Tibial nerve (tissue), 4 donors: ENCODE measurements around the gene CTBP1. TPM values are rescaled to one million over a fixed set of nuclear protein-coding genes. Genes with fewer than 3 reads are reported as not detected.

Experiments
- DNase-seq, 2 donors: peaks; one replicate each; pipeline ENCODE4 v3.0.0-alpha.2; 2019; ENCODE audit warnings: low spot score in 2 of 2
- H3K27ac ChIP-seq, 4 donors: fragments of 200-600 bp; sonication (generic) in 3 of 4; one replicate each; pipeline ENCODE4 v1.5.1; 2017 to 2019; ENCODE audit warnings: mild to moderate bottlenecking in 1 of 4
- H3K27me3 ChIP-seq, 2 donors: fragments of 200-600 bp; sonication (generic) in 1 of 2; one replicate each; pipeline versions ENCODE4 v1.5.1 to v1.6.0; 2017 to 2019
- H3K36me3 ChIP-seq, 3 donors: fragments of 200-600 bp; sonication (generic); one replicate each; pipeline ENCODE4 v1.5.1; 2018 to 2019
- H3K4me1 ChIP-seq, 4 donors: fragments of 200-600 bp; sonication (generic) in 3 of 4; one replicate each; pipeline ENCODE4 v1.5.1; 2017 to 2019
- H3K4me3 ChIP-seq, 4 donors: fragments of 200-600 bp; sonication (generic) in 3 of 4; one replicate each; pipeline ENCODE4 v1.5.1; 2017 to 2019; ENCODE audit warnings: mild to moderate bottlenecking in 1 of 4, moderate library complexity in 1 of 4
- H3K9me3 ChIP-seq, 4 donors: fragments of 200-600 bp; sonication (generic) in 3 of 4; one replicate each; pipeline ENCODE4 v1.5.1; 2017 to 2019
- EP300 ChIP-seq, 2 donors: sonication (generic); formaldehyde crosslinking; IDR thresholded peaks; one replicate each; pipeline ENCODE4 v1.6.1; 2017; ENCODE audit warnings: antibody characterized with exemption in 2 of 2, mild to moderate bottlenecking in 1 of 2
- POLR2A ChIP-seq, 2 donors: fragments of 450-650 bp; IDR thresholded peaks; one replicate each; pipeline ENCODE4 v1.6.1; 2017; ENCODE audit warnings: antibody characterized with exemption in 2 of 2, mild to moderate bottlenecking in 2 of 2, moderate library complexity in 2 of 2
- WGBS, 2 donors: methylation state at CpG; one replicate each; pipeline ENCODE4 v1.1.5; 2018; 5-methylcytosine and 5-hydroxymethylcytosine counted together
- total RNA-seq, 4 donors: library from RNA; depleted of rRNA; stranded (reverse); fragments of >200 nt; gene quantifications; one replicate each; pipeline ENCODE4 v1.1.0, GENCODE V29; 2016
- TF ChIP-seq, protein P1 (sequence below), 5 experiments: fragments of 200-600 bp in 3 of 5; fragments of 450-650 bp in 2 of 5; sonication (generic) in 3 of 5; IDR thresholded peaks; one replicate each; pipeline ENCODE4 v1.5.1; 2016 to 2019; ENCODE audit warnings: antibody characterized with exemption in 5 of 5, mild to moderate bottlenecking in 3 of 5, moderate library complexity in 2 of 5

Gene CTBP1
- total RNA-seq, 4 donors from 2014 or later = 134 to 255 (median 193) TPM

DNA sequence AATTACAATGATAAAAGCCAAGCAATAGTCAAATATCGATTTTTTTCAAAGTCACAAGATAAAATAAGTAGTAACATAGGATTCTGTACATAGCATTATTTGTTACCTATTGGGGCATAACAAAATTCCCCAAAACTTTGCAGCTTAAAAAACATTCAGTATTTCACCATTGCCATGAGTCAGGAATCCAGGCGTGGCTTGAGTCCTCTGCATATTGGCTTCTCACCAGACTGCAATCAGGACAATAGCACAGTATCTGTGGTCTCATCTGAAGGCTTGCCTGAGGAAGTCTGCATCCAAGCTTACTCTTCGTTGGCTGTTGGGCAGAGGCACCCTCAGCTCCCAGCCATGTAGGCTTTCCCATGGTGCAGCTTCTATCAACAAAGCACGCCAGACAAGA lies 6.2 kb upstream of the CTBP1 start:
- H3K27ac ChIP-seq = no peak overlapping the region
- H3K9me3 ChIP-seq = peaks cover 0 to 11% (median 0%) of the 10 kb centered on the region in 4 donors
- no peaks in the 10 kb centered on the region for H3K27me3 ChIP-seq
- H3K4me3 ChIP-seq = no peak overlapping the region
- TF ChIP-seq, protein P1, sequence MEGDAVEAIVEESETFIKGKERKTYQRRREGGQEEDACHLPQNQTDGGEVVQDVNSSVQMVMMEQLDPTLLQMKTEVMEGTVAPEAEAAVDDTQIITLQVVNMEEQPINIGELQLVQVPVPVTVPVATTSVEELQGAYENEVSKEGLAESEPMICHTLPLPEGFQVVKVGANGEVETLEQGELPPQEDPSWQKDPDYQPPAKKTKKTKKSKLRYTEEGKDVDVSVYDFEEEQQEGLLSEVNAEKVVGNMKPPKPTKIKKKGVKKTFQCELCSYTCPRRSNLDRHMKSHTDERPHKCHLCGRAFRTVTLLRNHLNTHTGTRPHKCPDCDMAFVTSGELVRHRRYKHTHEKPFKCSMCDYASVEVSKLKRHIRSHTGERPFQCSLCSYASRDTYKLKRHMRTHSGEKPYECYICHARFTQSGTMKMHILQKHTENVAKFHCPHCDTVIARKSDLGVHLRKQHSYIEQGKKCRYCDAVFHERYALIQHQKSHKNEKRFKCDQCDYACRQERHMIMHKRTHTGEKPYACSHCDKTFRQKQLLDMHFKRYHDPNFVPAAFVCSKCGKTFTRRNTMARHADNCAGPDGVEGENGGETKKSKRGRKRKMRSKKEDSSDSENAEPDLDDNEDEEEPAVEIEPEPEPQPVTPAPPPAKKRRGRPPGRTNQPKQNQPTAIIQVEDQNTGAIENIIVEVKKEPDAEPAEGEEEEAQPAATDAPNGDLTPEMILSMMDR (IDR thresholded peaks at IDR 0.05) = no peak
- TF ChIP-seq POLR2A (IDR thresholded peaks at IDR 0.05) = no peak
- TF ChIP-seq EP300 (IDR thresholded peaks at IDR 0.05) = no peak
- DNase-seq = no peak
- WGBS, 2 donors = 91 to 94% methylated on average over 4 of the region's 4 CpGs
- peaks cover 0 to 18% (median 0%) of the 10 kb centered on the region in 3 donors for H3K36me3 ChIP-seq
- H3K4me1 ChIP-seq = peaks cover 0 to 12% (median 6%) of the 10 kb centered on the region in 4 donors

GRCh38 chr4:1253831-1254230 lies 4.9 kb upstream of the CTBP1 start:
- no peaks in the 10 kb centered on the region for H3K27me3 ChIP-seq
- peaks cover 0 to 11% (median 0%) of the 10 kb centered on the region in 4 donors for H3K9me3 ChIP-seq
- H3K27ac ChIP-seq = no peak overlapping the region
- peaks cover 0 to 17% (median 11%) of the 10 kb centered on the region in 4 donors for H3K4me1 ChIP-seq
- no peak overlapping the region for H3K4me3 ChIP-seq
- H3K36me3 ChIP-seq = peaks cover 0 to 18% (median 0%) of the 10 kb centered on the region in 3 donors
- no peak for DNase-seq
- TF ChIP-seq POLR2A (IDR thresholded peaks at IDR 0.05) (no peak), EP300 (IDR thresholded peaks at IDR 0.05) (no peak)
- TF ChIP-seq, protein P1 (IDR thresholded peaks at IDR 0.05) = no peak
- WGBS, 2 donors = 88 to 97% methylated on average over 5 of the region's 5 CpGs

GRCh38 chr4:1252928-1253492 lies 4.1 kb upstream of the CTBP1 start:
- Histone ChIP-seq H3K9me3 (peaks cover 0 to 7% (median 0%) of the 10 kb centered on the region in 4 donors), H3K27ac (no peak overlapping the region), H3K4me1 (peaks cover 0 to 17% (median 11%) of the 10 kb centered on the region in 4 donors), H3K27me3 (no peaks in the 10 kb centered on the region), H3K36me3 (peaks cover 0 to 18% (median 0%) of the 10 kb centered on the region in 3 donors), H3K4me3 (no peak overlapping the region)
- 96 to 98% methylated on average over 6 of the region's 6 CpGs for WGBS, 2 donors
- DNase-seq = no peak
- TF ChIP-seq EP300 (IDR thresholded peaks at IDR 0.05) = no peak
- TF ChIP-seq, protein P1 (IDR thresholded peaks at IDR 0.05) = no peak
- no peak for TF ChIP-seq POLR2A (IDR thresholded peaks at IDR 0.05)

GRCh38 chr4:1251773-1252066 lies 2.8 kb upstream of the CTBP1 start:
- Histone ChIP-seq H3K4me3 (no peak overlapping the region), H3K36me3 (peaks cover 0 to 18% (median 0%) of the 10 kb centered on the region in 3 donors), H3K9me3 (no peaks in the 10 kb centered on the region), H3K27ac (no peak overlapping the region), H3K27me3 (no peaks in the 10 kb centered on the region), H3K4me1 (peaks cover 0 to 27% (median 18%) of the 10 kb centered on the region in 4 donors)
- 97 to 99% methylated on average over 11 of the region's 11 CpGs for whole genome bisulfite sequencing, 2 donors
- no peak for TF ChIP-seq EP300 (IDR thresholded peaks at IDR 0.05)
- TF ChIP-seq, protein P1 (IDR thresholded peaks at IDR 0.05) = no peak
- TF ChIP-seq POLR2A (IDR thresholded peaks at IDR 0.05) = no peak
- DNase-seq = no peak

DNA sequence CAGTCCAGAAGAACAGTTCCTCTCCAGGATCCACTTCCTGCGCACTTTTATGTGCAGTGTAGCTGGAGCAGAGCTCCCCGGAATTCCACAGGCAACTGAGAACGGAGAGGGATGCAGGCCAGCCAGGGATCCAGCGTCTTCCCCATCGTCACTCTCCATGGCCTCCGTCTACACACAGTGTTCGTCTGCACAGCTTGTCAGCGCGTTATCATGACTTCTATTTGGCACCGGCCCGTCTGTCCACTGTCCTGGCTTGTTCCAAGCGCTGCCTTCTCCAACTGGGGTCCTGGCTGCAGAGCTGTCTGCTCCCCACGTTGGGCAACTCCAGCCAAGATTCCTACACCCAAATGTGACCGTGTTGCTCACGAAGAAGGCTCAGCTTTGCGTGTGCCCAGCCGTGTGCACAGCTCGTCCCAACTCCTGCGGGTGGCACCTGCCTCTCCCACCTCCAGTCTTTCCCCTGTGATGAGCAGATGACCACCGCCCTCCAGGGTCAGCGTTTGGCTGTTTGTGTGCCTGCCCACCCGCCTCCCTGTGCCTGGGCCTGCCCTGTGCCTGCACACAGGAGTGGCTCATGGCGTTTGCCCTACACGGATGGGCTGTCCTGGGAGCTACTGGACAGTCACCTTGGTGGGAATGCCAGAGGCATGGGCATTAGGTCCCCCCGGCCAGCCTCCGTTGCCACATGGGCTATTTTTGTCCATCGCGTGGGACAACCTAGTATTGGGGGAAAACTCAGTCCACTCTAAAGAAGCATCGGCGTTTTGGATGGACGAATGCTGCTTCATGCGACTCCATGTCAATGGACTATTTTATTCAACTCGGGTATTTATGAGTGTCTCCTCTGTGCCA lies 2.2 kb upstream of the CTBP1 start:
- Histone ChIP-seq H3K36me3 (peaks cover 0 to 18% (median 0%) of the 10 kb centered on the region in 3 donors), H3K4me3 (no peak overlapping the region), H3K27me3 (no peaks in the 10 kb centered on the region), H3K27ac (peak overlapping the region in 1 of 4 donors; percentile 93), H3K9me3 (no peaks in the 10 kb centered on the region), H3K4me1 (peaks cover 0 to 32% (median 24%) of the 10 kb centered on the region in 4 donors)
- TF ChIP-seq EP300 (IDR thresholded peaks at IDR 0.05) (no peak), POLR2A (IDR thresholded peaks at IDR 0.05) (no peak)
- TF ChIP-seq, protein P1 (IDR thresholded peaks at IDR 0.05) = no peak
- DNase-seq = no peak
- 95 to 96% methylated on average over 31 to 33 of the region's 33 CpGs for WGBS, 2 donors
